GM12801 (cell line): ENCODE data around the gene GNG7.

Experiments
- CTCF ChIP-seq: IDR thresholded peaks from one replicate; pipeline ENCODE4 v1.5.1; 2011; ENCODE audit warnings: control low read depth; ENCODE audit not compliant: insufficient read length; ENCODE audit errors: extremely low read depth

GNG7 gene

DNA sequence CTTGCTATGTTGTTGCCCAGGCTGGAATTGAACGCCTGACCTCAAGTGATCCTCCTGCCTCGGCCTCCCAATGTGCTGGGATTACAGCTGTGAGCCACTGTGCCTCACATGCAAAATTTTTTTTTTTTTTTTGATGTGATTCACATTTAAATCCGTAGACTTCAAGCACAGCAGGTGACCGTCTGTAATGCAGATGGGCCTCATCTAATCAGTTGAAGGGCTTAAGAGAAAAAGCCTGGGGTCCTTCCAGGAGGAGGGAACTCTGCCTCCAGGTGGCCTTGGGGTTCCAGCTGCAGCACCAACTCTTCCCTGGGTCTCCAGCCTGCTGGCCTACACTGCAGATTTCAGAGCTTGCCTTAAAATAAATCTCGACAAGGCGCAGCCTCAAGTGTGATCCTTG lies 183.0 kb downstream of the GNG7 start:
- no peak for TF ChIP-seq CTCF

DNA sequence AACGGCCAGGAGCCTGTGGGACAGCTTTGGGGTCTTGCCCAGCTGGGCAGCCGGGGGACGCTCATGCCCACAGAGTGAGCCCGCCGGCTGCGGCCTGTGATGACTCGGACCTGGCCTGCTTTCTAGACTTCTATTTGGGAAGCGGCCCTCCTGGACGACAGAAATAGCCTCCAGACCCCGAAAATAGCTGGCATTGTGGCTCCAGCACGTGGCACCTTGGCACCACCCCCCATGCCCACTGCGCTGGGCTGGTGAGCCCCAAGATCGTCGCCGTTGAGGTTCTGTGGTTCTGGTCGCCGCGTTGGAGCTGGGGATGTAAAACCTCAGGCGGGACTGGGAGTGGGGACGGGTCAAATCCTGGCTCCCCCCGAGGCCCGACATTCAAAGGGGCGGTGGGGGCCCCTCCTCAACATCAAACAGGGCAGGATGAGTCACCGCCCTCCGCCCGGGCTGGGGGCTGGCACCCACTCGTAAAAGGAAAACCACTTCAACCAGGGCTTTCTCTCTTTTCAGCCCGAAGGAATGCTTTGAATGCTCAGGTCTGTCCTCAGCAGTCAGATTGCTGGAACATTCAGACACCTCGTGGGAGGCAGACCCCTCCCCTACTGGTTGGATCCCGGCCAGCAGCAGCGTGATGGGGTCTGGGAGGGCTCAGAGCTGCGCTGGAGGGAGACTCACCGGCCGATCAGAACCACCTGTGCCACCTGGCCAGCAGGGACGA lies 184.5 kb downstream of the GNG7 start:
- no peak for TF ChIP-seq CTCF

DNA sequence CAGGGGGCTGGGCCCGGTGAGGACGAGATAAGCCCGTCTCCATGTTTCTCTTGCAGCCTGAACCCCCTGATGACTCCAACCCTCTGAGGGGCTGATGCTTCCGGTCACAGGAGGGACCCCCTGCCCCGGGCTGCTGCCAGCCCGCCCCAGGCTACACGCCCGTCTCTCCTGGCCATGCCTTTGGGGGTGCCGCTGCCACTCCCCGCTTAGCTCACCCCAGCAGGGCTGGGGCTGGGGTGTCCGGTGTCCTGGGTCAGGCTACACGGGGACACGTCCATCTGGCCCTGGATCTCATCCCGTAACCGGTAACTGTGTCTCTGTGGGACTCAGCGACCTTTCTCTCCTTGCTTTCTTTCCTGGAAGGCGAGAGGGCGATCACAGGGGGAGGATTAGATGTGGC lies 185.8 kb downstream of the GNG7 start:
- no peak for TF ChIP-seq CTCF

DNA sequence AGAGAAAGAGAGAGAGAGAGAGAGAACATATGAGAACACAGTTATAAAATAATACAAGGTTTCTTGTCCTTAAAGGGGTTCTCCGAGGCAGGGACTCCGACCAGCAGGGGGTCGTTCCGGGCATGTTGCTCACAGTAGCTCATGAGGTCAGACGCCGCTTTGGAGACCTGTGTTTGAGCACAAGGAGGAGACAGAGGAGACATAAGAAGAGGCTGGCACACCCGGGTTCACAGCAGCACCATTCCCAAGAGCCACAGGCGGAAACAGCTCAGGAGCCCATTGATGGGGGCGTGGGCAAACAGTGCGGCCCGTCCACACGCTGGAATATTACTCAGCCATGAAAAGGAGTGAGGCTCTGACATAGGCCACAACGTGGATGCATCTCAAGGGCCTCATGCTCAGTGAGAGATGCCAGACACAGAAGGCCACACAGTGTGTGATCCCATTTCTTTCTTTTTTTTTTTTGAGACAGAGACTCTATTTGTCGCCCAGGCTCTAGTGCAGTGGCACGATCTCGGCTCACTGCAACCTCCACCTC lies 187.4 kb downstream of the GNG7 start:
- no peak for TF ChIP-seq CTCF

DNA sequence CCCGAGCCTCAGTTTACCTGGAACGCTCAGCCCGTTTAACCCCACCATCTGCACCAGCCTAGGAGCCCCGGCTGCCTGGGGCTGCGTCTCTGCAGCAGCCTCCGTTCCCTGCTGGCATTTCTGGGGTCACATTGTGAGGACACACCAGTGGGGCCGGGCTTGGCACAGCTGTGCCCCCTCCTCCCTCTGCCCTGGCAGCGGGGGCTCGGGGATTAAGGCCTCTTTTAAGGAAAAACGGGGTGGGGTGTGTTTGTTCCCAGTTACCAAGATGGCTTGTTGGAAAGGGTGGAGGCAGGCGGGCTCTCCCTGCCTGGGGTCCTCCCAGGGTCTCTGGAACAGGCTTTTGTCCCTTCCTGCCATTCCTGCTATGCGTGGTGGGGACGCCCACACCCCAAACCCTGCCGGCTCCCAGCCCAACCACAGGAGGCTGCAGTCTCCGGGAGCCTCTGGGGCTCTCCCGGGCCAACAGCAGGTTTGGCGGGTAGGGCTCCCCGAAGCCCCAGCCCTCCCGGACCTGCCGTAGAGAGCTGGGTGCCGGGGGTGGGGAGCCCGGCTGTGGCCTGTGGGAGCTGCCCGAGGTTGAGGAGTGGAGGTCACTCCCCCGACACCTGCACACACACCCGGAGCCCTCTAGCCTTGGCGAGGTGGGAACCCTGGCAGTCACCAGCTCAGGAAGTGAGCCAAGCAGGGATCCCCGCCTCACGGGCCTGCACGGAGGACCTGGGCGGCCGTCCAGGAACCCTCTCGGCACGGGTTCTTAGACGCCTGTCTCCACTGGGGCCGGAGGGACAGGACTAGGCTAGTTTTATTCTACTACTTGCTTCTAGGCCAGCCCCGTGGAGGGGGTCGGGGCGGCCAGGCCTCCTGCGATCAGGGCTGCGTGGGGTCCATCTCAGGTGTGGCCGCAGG lies 189.7 kb downstream of the GNG7 start:
- no peak for TF ChIP-seq CTCF

- TF ChIP-seq CTCF, result no peak
These were observed 190.5 kb downstream of the GNG7 start for GRCh38 chr19:2511991-2512390.

- no peak for TF ChIP-seq CTCF
These were observed 190.9 kb downstream of the GNG7 start for GRCh38 chr19:2511570-2511969.
